HG03103 (cell line): ENCODE data around the gene KCNH2.

Source experiments
- ATAC-seq: cut with Tn5 transposase; IDR thresholded peaks from one replicate; pipeline ENCODE4 v1.9.1; 2021; ENCODE audit warnings: low read depth; ENCODE audit not compliant: unreplicated experiment

KCNH2 gene

DNA sequence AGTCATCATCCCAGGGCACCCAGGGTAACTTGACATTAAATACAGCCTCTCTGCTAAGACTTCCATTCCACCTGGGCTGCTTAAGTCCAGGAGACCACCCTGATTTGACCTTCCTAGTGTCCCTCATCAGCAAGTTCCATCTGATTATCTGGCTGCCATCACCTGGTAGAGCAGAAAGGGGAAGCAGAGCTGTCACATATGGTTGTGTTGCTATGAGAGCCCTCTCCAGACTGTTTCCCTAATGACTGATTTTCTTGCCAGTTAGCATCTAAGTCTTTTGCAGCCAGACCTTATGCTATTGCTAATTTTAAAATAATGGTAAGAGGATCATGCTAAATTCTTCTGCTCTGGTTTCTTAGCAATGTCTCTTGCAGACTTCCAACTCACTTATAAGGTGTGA lies 38.7 kb downstream of the KCNH2 start:
- no peak for ATAC-seq

DNA sequence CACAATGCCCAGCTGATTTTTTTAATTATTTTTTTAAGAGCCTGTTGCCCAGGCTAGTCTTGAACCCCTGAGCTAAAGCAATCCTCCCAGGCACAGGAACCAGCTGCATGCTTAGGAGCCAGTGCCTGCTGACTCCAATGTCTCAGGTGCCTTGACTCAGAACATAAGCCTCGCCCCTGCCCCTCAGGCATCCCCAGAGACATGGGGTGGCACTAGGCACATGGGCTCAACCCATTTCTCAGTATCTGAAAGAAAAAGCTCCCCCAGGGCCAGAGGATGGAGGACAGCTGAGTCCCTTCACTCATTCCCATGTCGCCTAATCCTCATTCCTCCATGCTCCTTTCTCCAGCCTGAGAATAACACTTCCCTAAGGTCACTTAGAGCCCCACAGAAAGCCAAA lies 39.1 kb downstream of the KCNH2 start:
- no peak for ATAC-seq

DNA sequence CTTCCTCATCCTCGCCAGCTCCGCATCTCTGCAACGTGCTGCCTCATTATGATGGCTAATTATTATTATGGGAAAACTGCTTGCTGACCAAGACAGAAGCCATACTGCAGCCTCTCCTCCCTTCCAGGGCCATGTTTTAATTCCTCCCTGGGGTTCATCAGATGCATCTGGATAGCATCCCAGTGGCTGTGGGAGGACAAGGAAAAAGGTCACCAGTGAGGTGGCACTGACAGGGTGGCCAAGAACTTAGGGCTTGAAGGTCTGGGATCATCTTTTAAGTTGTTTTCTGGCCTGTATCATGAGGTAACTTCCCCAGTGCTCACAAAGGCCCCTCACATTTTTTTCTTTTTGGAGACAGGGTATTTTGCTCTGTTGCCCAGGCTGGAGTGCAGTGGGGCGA lies 39.6 kb downstream of the KCNH2 start:
- no peak for ATAC-seq

DNA sequence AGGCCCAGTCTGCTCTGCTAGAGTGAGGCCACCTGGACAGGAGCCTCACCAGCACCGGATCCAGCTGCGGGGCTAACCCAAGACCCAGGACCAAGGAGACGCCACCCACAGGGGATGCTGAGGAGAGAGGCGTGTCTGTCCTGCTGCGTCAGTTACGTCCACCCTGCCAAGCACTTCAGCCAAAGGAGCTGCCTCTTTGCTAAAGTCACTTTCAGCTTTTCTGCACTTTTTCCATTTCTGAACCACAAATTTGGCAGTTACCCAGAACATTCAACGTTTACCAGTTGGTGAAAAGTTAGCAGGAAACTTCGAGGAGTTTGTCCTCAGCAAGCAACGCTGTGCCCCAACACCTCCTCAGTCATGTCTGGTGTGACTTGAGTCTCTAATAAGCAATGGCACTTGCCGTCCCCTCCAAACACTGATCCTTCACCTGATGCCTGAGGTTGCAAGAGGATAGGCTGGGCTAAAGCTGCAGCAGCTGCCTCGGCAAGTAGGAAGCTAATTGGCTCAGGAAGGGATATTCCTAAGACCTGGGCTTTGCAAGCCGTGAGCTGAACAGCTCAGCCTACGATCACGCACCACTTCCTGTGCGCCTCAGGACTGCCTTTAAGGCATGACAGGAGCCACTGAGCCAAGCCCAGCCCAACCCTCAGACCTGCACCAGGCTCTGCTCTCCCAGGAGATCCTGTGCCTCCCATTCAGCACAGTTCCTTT lies 40.1 kb downstream of the KCNH2 start:
- ATAC-seq = no peak

DNA sequence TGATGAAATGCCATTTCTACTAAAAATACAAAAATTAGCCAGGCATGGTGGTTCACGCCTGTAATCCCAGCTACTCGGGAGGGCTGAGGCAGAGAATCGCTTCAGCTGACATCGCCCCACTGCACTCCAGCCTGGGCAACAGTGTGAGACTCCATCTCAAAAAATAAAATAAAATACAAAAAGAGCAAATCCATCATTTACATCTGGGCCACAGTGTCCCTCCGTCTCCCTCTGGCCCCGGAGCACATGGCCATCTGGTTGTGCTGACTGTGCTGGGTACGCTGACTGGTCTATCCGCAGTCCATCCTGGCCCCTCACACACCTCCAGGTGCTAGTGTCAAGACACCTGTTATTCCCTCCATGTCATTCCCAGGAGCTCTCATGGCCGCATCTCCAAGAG lies 42.1 kb downstream of the KCNH2 start:
- ATAC-seq = no peak

DNA sequence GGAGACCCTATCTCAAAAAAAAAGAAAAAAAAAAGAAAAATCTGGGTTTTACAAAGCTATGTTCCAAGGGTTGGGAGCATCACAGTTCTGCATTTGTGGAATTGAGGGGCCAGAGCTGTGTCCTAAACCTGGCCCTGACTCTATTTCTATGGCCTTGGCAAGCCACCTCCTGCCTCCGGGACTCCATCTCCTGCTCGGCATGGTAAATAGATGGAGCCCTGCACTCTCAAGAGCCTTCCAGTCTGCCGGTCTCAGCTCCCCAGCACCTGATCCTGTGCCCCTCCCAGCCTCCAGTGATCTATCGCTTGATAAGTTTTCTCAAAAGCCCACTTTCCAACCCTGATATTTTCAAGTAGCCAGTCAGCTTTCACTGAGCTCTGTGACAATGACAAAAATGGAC lies 43.0 kb downstream of the KCNH2 start:
- ATAC-seq = no peak

DNA sequence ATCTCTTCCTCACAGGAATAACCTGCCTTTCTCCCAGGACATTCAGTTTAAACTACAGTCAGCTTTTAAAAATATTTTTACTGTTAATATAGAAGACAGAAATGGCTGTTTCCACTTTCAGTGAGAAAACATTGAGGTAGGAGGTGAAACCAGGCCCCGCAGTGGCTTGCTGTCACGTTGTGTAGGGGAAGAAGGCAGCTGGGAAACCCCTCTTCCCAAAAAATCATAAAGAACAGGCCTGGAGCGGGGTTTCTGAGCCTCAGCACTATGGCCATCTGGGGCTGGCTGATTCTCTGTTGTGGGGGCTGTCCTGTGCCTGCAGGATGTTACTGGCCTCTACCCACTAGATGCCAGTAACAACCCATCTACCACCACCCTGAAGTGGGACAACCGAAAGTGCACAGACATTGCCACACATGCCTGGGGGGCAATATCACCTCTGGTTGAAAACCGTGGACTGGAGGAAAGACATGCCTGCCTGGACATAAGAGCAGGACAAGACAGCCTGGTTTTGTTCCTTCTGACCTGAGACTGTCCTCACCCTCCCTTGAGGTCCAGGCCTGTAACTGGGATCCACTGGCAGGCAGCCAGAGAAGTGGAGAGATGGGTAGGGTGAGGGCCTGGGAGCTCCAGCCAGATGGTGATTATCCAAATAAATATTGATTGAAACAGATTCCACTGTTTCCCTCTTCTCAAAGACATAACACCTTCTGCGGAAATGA lies 43.9 kb downstream of the KCNH2 start:
- ATAC-seq = no peak

DNA sequence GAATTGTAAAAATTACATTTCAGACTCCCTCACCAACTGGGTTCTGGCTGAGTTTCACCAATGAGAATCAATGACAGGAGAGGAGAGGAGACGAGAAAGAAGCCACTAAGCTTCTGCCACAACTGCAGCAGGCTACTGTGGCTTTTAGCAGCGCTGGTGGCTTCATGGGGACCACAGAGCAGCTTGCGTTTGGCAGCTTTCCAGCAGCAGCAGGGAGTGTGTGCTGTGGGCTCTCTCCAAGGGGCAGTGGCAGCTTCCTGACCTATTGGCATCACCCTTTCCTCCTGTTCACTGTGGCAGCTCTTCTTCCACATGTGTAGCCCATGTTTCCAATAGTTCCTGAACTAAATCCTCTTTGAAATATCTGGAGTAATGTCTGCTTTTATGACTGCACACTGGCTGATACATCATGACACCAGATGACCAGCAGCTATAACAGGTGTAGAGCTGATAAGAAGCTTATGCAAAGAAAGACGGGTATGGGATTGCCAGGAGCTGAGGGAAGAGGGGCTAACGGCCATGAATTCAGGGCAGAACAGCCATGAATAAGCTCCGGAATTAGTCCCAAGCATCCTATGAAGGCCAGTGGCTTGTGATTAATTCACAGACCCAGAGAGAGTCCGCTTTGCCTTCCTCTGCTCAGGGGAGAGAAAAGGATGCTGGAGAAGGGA lies 46.8 kb downstream of the KCNH2 start:
- ATAC-seq = no peak

DNA sequence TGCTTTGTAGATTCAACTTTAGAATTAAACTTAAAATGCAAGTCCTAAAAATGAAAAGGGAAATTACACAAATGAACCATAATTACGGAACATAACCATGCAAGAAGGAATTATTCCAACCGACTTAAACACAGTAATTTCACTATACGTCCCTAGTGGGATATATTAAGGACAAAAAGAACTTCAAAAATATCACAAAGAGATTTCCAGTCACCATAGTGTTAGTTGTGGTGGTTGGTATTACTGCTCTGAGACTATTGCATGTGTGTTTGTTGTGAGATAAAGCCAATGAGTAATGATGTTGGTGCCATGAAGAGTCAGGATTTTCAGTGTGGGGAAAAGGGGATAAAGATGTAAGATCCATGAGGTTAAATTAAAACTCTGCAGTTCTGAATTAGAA lies 49.6 kb downstream of the KCNH2 start:
- ATAC-seq = no peak

DNA sequence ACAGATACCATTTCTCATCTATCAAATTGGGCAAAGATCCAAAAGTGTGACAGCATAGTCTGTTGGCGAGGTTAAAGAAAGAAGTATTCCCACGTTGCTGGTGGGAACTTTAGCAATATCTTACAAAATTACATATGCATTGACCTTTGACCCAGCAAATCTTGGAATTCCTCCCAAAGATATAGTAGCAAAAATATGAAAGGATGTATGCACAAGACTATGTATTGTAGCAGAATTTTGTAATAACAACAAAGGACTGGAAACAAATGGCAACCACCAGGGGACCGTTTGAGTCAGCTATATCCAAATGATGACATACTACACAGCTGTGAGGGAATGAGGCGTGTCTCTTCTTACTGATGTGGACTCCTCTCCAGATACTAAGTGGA lies 50.2 kb downstream of the KCNH2 start:
- no peak for ATAC-seq

DNA sequence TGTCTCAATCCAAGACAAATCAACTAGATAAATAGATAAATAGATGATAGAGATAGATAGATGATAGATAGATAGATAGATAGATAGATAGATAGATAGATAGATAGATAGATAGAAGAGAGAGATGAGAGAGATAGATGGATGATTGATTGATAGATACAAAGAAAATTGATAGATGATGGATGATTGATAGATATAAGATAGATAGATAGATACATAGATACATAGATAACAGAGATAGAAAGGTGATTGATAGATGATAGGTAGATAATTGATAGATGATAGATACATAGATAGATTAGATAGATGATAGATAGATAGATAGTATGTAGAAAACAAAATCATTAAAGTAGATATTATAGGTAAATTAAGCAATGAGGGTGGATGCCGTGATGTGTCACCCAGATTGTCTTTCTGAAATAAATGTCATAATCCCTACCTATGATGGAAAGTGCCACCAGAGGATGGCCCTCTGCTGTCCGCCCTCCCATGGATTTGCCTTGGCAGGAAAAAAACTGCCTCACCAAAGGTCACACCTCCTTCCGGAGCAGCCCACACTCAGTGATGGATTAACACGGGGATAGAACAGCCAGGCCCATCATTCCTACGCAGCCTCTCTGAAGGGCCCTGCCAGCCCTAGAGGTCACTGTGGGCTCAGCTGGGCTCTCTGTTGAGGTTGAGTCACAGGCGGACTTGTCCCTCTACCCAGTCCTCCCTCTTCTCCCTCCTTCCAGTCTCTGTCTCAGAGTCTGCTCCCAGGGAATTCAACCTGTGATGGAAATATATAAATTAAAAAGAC lies 50.8 kb downstream of the KCNH2 start:
- ATAC-seq = no peak

DNA sequence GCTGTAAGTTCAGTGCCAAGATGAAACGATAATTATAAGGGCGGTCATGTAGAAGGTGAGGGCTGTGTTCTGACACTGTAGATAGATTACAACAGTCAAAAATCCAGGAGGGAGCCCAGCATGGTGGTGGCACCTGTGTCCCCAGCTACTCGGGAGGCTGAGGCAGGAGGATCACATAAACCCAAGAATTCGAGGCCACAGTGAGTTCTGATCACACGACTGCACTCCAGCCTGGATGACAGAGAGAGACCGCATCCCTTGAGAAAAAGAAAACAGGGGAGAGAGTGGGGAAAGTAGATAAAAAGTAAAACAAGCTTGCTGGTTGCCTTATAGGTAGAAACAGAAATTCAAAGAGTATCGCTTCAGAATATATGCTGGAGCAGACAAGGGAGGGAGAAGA lies 52.1 kb downstream of the KCNH2 start:
- no peak for ATAC-seq

DNA sequence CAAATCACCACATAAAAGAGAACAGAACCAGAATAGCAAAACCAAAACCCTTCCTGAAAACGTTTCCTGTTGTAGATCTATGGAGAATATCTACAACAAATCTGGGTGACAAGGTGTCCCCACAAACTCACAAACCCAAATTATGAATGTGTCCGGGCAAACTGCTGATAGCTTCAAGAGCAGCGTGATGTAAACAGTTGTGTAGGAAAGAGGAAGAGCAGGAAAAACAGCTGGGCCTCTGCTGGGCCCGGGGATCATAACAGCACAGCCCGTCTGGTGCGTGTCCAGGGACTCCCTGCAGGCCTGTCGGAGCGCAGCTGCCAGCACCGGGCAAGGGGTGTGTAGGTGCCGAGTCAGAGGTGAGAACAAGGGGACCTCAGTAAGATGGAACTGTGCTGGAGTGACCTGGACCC lies 53.7 kb downstream of the KCNH2 start:
- ATAC-seq = no peak

DNA sequence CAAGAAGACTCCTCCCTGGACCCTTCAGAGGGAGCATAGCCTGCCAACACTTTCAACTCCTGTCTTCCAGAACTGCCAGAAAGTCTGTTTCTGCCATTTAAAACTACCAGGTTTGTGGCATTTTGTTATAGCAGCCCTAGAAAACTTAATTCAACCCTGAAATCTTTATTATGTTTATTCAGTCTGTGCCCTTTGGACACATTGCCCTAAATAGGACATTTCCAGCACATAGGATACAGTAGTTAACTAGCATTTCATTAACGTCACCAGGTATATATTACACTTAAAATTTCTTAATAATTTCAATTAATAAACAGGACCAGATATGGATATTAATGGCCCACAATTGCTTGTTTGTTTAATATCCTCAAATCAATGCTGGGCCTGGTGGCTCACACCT lies 54.3 kb downstream of the KCNH2 start:
- no peak for ATAC-seq

DNA sequence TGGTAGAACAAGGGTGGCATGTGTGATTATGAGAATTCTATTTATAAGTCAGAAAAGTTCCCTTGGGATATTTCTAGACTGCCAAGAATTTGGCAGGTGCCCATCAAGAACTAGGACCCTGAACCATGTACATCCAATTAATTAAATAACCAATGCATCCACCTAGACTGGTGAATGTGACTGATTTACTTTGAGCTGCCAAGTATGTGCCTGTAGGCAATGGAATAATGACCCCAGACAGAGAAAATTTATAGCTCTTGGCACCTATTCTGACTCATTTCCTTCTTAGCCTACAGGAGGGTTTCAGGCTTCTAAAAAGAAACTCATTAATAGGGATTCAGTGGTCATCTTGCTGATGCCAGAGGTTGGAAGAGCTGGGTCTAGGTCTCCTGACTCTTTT lies 54.9 kb downstream of the KCNH2 start:
- ATAC-seq = no peak

DNA sequence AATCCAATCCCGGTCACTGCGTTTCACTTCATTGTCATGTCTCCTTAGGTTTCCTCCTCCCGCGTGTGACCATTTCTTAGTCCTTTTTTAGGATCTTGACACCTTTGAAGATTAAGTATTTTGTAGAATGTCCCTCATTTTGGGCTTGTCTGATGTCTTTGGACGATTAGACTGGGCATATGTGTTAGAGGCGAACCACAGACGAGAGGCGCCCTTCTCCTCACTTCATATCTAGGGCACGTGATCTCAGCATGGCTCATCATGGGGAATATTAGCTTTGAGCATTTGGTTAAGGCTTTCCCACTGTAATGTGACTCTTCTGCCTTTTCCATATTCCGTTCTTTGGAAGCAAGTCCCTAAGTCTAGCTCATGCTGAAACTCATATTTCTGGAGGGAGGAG lies 59.0 kb downstream of the KCNH2 start:
- no peak for ATAC-seq

DNA sequence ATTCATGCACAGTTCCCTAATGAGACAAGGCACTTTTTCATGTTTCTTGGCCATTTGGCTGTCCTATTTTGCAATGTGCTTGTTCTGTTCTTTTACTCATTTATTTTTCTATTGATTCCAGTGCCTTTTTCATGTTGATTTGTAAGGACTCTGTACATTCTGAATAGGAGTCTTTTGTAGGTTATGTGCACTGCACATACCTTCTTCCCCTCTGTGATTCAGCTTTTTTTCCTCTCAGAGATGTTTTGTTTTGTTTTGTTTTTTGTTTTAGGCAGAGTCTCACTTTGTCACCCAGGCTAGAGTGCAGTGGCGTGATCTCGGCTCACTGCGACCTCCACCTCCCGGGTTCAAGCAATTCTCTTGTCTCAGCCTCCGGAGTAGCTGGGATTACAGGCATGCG lies 59.7 kb downstream of the KCNH2 start:
- ATAC-seq = no peak

DNA sequence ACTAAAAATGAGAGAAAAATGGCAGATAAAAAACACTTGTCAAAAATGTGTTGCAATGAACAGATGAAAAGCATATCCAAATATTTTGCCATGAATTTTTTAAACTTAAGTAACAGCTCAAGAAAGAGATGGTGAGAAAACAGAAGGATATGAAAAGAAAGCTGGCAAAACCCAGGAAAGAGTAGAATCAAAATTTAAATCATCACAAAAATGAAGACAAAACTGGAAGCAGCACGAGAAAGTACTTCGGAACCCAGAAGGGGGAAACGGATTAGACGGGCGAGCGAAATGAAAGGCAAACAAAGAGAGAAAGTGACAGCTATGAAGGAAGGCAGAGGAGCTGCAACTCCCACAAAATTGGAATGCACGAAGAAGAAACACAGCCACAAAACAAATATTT lies 60.2 kb downstream of the KCNH2 start:
- no peak for ATAC-seq

DNA sequence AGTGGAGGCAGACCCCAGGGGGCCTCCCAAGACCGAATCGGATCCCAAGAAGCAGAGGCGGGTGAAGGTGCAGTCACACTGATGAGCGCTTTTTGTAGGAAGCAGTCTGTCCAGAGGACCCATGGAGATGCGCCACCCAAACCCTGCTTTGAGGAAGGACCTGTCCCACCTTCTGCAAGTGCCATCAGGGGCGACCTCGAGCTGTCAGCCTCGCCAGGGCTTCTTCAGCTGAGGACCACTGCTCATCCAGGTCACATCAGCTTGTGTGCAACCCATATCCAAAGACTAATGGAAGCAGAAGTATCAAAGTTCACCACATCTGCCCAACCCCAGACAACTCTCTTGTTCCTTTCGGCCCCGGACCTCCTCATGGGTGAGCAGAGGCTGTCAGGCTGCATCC lies 61.5 kb downstream of the KCNH2 start:
- no peak for ATAC-seq

DNA sequence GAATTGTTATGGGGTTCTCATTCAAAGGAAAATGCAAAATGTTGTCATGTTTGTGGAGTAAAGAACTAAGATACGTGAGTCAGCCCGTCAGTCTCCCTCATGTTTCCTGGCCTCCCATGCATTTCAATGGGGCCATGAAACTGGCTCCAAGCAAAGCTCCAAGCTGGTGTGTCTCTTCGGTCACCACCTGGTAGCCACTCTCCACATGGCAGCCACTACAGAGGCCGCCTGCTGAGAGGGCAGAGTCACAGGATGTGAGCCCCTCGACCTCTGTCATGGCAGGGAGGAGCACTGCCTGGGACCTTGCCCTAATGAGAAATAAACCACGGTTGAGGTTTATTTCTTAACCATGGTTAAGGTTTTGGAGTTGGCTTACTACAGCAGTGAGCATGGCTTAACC lies 63.2 kb downstream of the KCNH2 start:
- no peak for ATAC-seq

DNA sequence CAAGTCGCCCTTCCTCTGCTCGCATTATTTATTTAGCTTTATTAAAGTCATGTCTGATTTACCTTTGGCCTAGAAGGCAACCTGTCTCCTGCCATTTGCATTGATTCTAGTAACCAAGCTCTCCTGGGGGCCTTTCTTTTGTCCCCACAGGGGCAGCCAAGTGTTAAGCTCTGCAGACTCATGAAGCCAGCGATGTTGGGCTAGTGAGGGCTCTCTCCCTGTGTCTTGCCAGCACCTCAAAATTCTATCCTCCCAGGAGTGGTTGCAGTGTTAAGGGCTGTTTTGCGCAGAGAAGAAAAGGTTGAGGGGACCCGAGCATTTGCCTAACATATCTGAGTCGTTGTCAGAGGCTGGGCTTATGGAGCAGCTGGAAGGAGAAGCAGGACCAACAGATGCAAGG lies 63.9 kb downstream of the KCNH2 start:
- no peak for ATAC-seq
